Measurements from ENCODE around the gene C10orf90. TPM values are rescaled to one million over a fixed set of nuclear protein-coding genes. Genes with fewer than 3 reads are reported as not detected.

C10orf90 gene
- total RNA-seq, 1 experiment from 2014 or later, result 0.18 TPM

DNA sequence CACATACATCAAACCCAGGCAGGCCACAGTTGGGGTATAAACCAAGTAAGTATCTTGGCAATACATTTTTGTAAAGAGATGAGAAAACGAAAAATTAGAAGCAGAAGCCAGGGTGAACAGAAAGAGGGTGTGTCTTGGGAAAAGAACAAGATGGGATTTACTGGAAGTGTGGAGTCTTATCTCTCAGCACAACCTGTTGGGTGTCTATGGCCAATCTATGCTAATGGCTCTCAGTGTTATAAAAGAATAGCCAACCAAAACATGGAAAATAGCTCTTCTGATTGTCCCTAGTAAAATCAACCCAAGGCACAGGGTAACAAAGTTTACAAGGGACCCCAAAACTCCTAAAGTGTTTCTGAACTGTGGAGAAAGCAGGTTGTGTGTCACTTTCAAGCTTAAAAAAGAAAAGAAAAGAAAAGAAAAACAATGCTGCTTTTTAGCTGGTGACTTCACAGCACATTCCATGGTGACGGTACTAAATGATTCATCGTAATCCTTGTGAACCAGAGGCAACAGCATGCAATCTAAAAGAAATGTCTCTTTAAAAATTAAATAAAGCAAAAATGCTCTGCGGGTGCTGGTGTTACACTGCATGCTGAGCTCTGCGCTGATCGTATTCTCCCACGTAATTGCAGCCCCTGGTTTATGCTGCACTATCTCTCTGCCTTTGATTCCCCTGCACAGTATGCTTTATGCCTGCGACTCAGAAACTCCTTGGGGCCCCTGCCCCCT is 100.8 kb downstream of the C10orf90 start:
- peak; percentile 67 for DNase-seq

DNA sequence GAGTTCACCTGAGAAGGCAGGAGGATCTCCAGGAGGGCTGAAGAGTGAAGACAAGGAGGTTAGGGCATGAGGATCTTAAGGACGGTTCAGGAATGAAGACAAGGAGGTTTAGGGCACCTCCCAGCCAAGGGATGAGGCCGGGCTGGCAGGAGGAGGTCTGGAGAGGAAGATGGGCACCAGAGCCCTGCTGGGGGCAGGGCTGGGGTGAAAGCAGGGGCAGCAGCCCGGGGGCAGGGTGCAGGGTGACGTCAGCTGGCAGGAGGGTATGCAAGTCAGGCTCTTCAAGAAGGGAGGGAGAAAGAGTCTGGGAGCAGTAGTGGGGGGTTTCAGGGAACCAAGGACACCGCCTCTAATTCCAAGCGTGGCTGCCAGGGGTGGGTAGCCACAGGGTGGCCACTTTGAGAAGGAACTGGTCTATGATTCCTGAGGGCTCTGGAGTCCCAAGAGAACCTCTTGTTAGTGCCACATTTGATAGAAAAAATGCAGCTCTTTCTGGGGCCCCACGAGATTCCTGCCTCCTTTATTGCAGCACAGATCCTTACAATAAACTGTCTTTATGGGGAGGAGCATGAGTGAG is 101.6 kb downstream of the C10orf90 start:
- intact Hi-C loops (cut with micrococcal nuclease), result no loop called here
- Histone ChIP-seq H3K27ac (ENCODE audit: low read length) (peak overlapping the region; percentile 53; the same call in 1 of the 2 replicates), H3K9me2 (replicated peaks; ENCODE audit: low read length) (no peaks in the 10 kb centered on the region), H3F3A (ENCODE audit: low read length, unreplicated experiment) (no peaks in the 10 kb centered on the region), H3K27me3 (ENCODE audit: low read length) (no peaks in the 10 kb centered on the region), H3K9me3 (ENCODE audit: low read length) (no peaks in the 10 kb centered on the region), H3K4me1 (ENCODE audit: insufficient read depth, low read length) (peaks cover 17% of the 10 kb centered on the region), H3K4me2 (ENCODE audit: low read length) (no peak overlapping the region), H4K20me1 (ENCODE audit: low read length) (no peaks in the 10 kb centered on the region), H2AFZ (ENCODE audit: low read length) (0 out of 2 replicates have a peak overlapping the region, but pooled peaks have one; percentile 73), H3K4me3 (ENCODE audit: low read length) (no peak overlapping the region), H3K36me3 (ENCODE audit: low read depth, low read length) (no peaks in the 10 kb centered on the region), H3K9ac (ENCODE audit: low read length) (no peak overlapping the region), H3K79me2 (ENCODE audit: low read length) (no peaks in the 10 kb centered on the region)
- no peak for ATAC-seq
- TF ChIP-seq EZH2phosphoT487 (IDR thresholded peaks at IDR 0.05; ENCODE audit: borderline replicate concordance, low read length) (no peak), EZH2 (IDR thresholded peaks at IDR 0.05; ENCODE audit: low read length, unreplicated experiment) (no peak)
- TF ChIP-seq, protein P1, sequence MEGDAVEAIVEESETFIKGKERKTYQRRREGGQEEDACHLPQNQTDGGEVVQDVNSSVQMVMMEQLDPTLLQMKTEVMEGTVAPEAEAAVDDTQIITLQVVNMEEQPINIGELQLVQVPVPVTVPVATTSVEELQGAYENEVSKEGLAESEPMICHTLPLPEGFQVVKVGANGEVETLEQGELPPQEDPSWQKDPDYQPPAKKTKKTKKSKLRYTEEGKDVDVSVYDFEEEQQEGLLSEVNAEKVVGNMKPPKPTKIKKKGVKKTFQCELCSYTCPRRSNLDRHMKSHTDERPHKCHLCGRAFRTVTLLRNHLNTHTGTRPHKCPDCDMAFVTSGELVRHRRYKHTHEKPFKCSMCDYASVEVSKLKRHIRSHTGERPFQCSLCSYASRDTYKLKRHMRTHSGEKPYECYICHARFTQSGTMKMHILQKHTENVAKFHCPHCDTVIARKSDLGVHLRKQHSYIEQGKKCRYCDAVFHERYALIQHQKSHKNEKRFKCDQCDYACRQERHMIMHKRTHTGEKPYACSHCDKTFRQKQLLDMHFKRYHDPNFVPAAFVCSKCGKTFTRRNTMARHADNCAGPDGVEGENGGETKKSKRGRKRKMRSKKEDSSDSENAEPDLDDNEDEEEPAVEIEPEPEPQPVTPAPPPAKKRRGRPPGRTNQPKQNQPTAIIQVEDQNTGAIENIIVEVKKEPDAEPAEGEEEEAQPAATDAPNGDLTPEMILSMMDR (conservative IDR thresholded peaks at IDR 0.05; ENCODE audit: low read depth, low read length), result no peak
- no TSS peak for BruUV-seq (replicated peaks)
- CTCF ChIA-PET, result no interaction called here
- no peak for DNase-seq
- POLR2A ChIA-PET (ENCODE audit: unreplicated experiment), result no interaction called here

More for the DNA sequence above, 100.8 kb downstream of the C10orf90 start:
- TF ChIP-seq, protein P1 (conservative IDR thresholded peaks at IDR 0.05; ENCODE audit: low read depth, low read length), result no peak
- TF ChIP-seq EZH2 (IDR thresholded peaks at IDR 0.05; ENCODE audit: low read length, unreplicated experiment) (no peak), EZH2phosphoT487 (IDR thresholded peaks at IDR 0.05; ENCODE audit: borderline replicate concordance, low read length) (no peak)
- no TSS peak for BruUV-seq (replicated peaks)
- Histone ChIP-seq H3F3A (ENCODE audit: low read length, unreplicated experiment) (no peaks in the 10 kb centered on the region), H3K9me2 (replicated peaks; ENCODE audit: low read length) (no peaks in the 10 kb centered on the region), H3K27ac (ENCODE audit: low read length) (peak overlapping the region; percentile 53), H3K79me2 (ENCODE audit: low read length) (no peaks in the 10 kb centered on the region), H3K4me3 (ENCODE audit: low read length) (peak overlapping the region; percentile 44; the same call in 1 of the 2 replicates), H3K9me3 (ENCODE audit: low read length) (no peaks in the 10 kb centered on the region), H3K27me3 (ENCODE audit: low read length) (no peaks in the 10 kb centered on the region), H2AFZ (ENCODE audit: low read length) (peak overlapping the region; percentile 73), H4K20me1 (ENCODE audit: low read length) (no peaks in the 10 kb centered on the region), H3K9ac (ENCODE audit: low read length) (no peak overlapping the region), H3K4me2 (ENCODE audit: low read length) (peak overlapping the region; percentile 76), H3K36me3 (ENCODE audit: low read depth, low read length) (no peaks in the 10 kb centered on the region), H3K4me1 (ENCODE audit: insufficient read depth, low read length) (peaks cover 17% of the 10 kb centered on the region)
- intact Hi-C loops (cut with micrococcal nuclease), result loop anchor here (2.0 kb wide), 1 partner anchor 179 kb away; no protein-coding TSS in a partner anchor
- ChIA-PET CTCF (interaction anchor here (1.0 kb wide), 1 partner anchor 65 kb away, joined by 3 read pairs; no protein-coding TSS in a partner anchor), POLR2A (ENCODE audit: unreplicated experiment) (interaction anchor here (0.6 kb wide), 1 partner anchor 182 kb away, joined by 6 read pairs; no protein-coding TSS in a partner anchor)
- ATAC-seq, result peak; percentile 84

DNA sequence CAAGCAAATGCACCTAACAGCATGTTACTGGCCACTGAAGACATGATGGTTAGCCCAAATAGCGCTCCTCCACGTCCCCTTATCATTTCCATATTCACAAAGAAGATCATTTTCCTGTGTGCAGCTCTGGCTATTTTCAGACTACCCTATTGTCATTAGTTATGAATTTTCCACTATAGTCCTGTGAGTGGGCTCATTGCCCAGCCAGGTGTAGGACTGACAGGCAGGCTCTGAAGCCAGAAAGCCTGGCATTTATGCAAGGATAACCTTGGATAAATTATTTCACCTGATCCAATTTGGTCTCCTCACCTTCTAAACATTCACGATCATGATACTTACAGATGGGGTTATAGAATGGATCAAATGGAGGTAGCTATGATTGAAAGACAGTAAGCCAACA is 104.6 kb downstream of the C10orf90 start:
- H3K4me3 ChIP-seq (ENCODE audit: low read length), result no peak overlapping the region
- intact Hi-C loops (cut with micrococcal nuclease), result no loop called here
- no peak overlapping the region for H3K9ac ChIP-seq (ENCODE audit: low read length)
- no peaks in the 10 kb centered on the region for H3F3A ChIP-seq (ENCODE audit: low read length, unreplicated experiment)
- no peaks in the 10 kb centered on the region for H3K36me3 ChIP-seq (ENCODE audit: low read depth, low read length)
- H3K9me3 ChIP-seq (ENCODE audit: low read length), result no peaks in the 10 kb centered on the region
- no peaks in the 10 kb centered on the region for H3K79me2 ChIP-seq (ENCODE audit: low read length)
- H3K4me2 ChIP-seq (ENCODE audit: low read length), result no peak overlapping the region
- no peak for ATAC-seq
- no peak for DNase-seq
- TF ChIP-seq EZH2phosphoT487 (IDR thresholded peaks at IDR 0.05; ENCODE audit: borderline replicate concordance, low read length) (no peak), EZH2 (IDR thresholded peaks at IDR 0.05; ENCODE audit: low read length, unreplicated experiment) (no peak)
- TF ChIP-seq, protein P1 (conservative IDR thresholded peaks at IDR 0.05; ENCODE audit: low read depth, low read length), result no peak
- H2AFZ ChIP-seq (ENCODE audit: low read length), result no peak overlapping the region
- ChIA-PET CTCF (no interaction called here), POLR2A (ENCODE audit: unreplicated experiment) (no interaction called here)
- H3K4me1 ChIP-seq (ENCODE audit: insufficient read depth, low read length), result peaks cover 15% of the 10 kb centered on the region
- H3K9me2 ChIP-seq (replicated peaks; ENCODE audit: low read length), result no peaks in the 10 kb centered on the region
- H4K20me1 ChIP-seq (ENCODE audit: low read length), result no peaks in the 10 kb centered on the region
- no TSS peak for BruUV-seq (replicated peaks)
- H3K27ac ChIP-seq (ENCODE audit: low read length), result no peak overlapping the region
- H3K27me3 ChIP-seq (ENCODE audit: low read length), result no peaks in the 10 kb centered on the region
